ENCODE measurements around the gene SMIM14. TPM values are rescaled to one million over a fixed set of nuclear protein-coding genes. Genes with fewer than 3 reads are reported as not detected.
"Not testable (repeated sequence)": the region's sequence is repeated elsewhere in the genome, so short reads cannot be mapped to it uniquely, and the experiment has no call there.

The SMIM14 gene
- total RNA-seq = 12.1 TPM
- long read RNA-seq, full-length matches to known transcripts = 24 of 30 reads
- long read RNA-seq, partial matches to known transcripts = 1 of 30 reads
- long read RNA-seq, other reads (novel, unspliced or antisense) = 5 of 30 reads

DNA sequence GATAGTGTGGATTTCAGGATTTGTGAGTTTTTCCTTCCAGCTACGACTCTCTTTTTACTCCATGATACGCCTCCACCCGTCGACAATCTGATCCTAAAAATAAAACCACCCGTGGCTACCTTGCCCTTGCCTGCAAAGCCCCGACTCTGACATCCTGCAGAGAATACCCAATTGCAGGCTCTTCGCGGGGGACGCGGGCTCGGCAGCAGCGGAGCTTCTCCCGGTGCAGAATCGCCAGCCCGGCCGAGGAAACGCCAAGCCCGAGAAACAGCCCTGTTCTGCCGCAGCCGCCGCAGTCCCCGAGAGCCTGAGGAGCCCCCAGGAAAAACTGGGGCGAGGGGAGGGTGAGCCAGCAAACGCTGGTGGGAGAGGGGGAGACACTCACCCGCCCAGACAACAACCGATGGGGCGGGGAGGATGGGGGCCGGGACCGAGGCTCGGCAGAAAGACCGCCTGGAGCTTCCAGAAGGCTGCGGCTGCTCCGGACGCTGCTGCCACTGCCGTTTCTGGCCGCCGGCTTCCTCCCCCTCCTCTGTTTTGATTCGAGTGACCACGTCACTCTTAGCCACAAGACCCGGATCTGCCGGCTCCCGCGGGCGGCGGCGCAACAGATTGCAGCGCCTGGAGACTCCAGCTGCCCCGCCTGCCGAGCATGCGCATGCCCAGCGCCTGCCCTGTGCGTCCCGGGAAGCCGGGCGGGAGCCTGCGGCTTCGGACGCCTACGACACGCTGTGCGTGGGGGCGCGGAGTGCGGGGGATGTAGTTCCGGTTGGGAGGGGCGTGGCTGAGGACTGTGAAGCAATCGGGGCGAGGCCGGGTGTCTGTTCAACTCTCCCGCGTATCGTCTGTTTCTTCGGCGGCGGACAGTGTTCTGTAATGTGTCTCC lies at the start of gene SMIM14:
Gene SMIM14 (minus strand): TSS at position 512 of the 886 bp plus-strand sequence. CDS start 33,720 bp downstream, outside the sequence.
- DNase-seq (ENCODE audit: low spot score) = peak; percentile 99
- intact Hi-C loops (cut with DNase I) = loop anchor here (1.0 to 10.0 kb wide), 6 partner anchors 60 to 454 kb away; partner anchors contain the start of genes LIAS, N4BP2, PDS5A and RPL9

DNA sequence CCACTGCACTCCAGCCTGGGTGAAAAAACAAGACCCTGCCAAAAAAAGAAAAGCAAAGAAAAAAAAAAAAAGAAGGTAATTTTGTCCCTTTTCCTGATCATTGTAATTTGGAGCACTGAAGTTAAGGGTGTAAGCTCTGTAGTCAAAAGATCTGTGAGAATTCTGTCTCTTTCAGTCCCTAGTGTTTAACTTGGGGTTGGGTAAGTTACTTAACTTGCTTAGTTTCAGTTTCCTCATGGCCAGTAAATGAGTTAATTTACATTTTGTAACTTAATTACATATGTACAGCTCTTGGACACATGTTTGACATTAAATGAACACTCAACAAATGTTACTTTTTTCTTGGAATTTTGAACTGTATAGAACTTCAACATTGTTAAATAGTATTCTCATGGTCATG lies 48.3 kb upstream of the SMIM14 start:
- intact Hi-C loops (cut with DNase I) = no loop called here
- DNase-seq (ENCODE audit: low spot score) = no peak

DNA sequence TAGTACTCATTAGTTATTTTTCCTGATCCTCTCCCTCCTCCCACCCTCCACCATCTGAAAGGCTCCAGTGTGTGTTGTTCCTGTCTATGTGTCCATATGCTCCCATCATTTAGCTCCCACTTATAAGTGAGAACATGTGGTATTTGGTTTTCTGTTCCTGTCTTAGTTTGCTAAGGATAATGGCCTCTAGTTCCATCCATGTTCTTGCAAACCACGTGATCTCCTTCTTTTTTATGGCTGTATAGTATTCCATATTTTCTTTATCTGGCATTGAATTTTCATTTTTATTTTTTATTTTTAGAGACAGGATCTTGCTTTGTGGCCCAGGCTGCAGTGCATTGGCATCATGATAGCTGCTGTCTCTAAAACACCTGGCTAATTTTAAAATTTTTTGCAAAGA lies 47.3 kb upstream of the SMIM14 start:
- no peak for DNase-seq (ENCODE audit: low spot score)
- intact Hi-C loops (cut with DNase I) = no loop called here

DNA sequence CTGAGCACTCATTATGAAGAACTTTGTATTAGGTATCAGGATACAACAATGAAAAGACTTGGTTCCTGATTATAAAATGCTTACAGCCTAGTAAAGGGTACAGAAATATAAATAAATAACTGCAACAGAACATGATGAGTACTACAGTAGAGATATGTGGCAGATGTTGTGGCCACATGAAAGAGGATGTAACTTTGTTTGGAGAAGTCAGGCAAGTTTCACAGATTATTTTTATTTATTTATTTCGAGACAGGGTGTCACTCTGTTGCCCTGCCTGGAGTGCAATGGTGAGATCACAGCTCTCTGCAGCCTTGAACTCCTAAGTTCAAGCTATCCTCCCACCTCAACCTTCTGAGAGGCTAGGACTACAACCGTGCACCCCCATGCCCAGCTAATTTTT lies 43.5 kb upstream of the SMIM14 start:
- intact Hi-C loops (cut with DNase I) = no loop called here
- DNase-seq (ENCODE audit: low spot score) = no peak

DNA sequence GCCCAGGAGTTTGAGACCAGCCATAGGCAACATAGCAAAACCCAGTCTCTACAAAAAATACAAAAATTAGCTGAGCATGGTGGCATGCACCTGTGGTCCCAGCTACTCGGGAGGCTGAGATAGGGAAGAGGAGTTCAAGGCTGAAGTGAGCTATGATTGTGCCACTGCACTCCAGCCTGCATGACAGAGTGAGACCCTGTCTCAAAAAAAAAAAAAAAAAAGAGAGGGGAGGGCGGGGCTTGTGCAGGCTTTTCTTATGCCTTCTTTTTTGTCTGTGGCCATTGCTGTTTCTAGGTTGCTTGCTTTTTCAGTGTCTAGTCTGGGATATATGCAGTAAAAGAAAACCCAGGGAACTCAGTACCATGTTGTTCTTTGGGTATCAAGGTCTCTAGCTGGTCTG lies 42.3 kb upstream of the SMIM14 start:
- DNase-seq (ENCODE audit: low spot score); intact Hi-C loops (cut with DNase I): not testable (repeated sequence)

DNA sequence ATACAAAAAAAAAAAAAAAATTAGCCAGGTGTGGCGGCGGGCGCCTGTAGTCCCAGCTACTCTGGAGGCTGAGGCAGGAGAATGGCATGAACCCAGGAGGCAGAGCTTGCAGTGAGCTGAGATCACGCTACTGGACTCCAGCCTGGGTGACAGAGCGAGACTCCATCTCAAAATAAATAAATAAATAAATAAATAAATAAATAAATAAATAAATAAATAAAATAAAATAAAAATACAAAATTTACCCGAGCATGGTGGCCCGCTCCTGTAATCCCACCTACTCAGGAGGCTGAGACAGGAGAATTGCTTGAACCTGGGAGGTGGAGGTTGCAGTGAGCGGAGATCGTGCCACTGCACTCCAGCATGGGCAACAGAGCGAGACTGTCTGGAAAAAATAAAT lies 37.0 kb upstream of the SMIM14 start:
- intact Hi-C loops (cut with DNase I); DNase-seq (ENCODE audit: low spot score): not testable (repeated sequence)

DNA sequence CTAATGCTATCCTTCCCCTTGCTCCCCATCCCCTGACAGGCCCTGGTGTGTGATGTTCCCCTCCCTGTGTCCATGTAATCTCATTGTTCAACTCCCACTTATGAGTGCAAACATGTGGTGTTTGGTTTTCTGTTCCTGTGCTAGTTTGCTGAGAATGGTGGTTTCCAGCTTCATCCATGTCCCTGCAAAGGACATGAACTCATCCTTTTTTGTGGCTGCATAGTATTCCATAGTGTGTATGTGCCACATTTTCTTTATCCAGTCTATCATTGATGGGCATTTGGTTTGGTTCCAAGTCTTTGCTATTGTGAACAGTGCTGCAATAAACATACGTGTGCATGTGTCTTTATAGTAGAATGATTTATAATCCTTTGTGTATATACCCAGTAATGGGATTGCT lies 31.6 kb upstream of the SMIM14 start:
- DNase-seq (ENCODE audit: low spot score); intact Hi-C loops (cut with DNase I): not testable (repeated sequence)

DNA sequence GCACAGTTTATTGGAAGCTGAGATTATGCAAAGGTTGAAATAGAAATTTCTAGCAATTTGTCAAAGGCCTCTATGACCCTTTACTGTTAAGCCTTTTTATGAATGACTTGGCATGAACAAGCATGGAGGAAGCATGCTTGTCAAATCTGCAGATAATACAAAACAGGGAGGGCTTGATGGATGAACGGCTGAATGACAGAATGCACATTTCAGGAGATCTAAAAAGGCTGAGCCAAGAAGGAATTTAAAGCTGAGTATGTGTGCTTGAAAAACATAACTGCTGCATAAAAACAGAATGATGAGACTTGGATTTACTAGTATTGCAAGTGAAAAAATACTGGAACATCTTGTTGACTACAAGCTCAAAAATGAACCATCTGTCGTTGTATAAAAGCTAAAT lies 30.2 kb upstream of the SMIM14 start:
- DNase-seq (ENCODE audit: low spot score) = no peak
- intact Hi-C loops (cut with DNase I) = no loop called here

DNA sequence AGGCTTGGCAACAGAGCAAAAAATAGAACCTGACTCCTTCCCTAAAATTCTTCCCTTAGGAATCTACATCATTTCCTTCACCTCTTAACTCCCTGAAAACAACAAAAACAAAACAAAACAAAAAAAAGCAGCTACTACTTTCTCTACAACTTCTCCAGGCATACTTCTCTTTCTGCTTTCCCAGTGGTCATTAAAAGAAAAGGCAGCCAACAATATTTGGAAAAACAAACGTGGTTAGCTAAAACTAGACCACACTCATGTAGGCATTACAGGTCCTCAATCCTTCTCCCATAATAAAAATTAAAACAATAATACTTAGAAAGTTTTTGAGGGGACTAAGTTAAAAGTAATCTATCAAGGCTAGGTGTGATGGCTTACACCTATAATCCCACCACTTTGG lies 29.0 kb upstream of the SMIM14 start:
- intact Hi-C loops (cut with DNase I) = no loop called here
- DNase-seq (ENCODE audit: low spot score) = no peak

DNA sequence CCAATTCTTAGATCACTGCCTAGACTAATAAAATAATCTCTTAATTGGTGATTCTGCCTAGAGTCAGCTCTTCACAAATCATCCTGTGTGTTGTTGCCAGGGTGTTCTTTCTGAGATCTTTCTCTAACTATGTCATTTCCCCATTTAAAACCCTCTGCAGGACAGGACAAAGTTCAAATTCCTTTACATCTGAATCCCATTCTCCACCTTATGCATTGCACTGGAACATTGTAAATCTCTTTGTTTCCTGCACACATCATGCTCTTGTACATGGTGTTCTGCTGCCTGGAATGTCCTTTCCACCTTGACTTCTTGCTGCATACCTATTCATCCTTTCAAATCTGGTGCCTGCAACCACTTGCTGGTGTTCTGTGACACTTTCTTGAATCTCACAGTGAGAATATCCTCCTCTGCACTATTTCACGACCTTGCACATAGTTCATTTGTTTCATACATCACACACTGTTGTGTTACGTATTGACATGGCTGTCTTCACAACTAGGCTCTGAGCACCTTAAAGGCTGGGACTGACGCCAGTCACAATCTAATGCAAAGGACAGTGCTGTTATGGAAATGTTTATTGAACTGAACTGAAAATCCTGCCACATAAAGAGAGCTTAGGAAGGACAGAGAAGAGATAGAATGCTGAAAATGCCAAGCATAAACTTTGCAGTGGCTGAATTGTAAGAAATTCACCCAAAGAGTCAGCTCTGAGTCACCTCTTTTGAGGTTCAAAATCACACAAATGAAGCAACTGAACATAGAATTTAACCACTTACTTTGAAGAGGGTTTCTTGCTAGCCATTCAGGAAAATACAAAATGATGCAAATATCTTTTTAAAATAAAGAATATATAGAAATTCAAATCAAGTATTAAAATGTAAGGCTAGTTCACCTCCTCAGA lies 26.4 kb upstream of the SMIM14 start:
- DNase-seq (ENCODE audit: low spot score) = no peak
- intact Hi-C loops (cut with DNase I) = no loop called here

DNA sequence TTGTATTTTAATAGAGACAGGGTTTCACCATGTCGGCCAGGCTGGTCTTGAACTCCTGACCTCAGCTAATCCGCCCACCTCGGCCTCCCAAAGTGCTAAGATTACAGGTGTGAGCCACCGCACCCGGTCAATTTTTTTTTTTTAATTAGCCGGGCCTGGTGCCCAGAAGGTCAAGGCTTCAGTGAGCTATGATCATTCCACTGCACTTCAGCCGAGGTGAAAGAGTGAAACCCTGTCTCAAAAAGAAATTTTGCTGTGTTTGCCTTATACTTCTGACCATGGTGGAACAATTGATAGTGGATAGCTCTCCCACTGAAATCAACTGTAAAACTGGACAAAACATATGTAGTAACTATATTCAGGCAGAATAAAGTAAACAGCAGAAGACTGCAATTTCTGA lies 24.0 kb upstream of the SMIM14 start:
- intact Hi-C loops (cut with DNase I) = no loop called here
- DNase-seq (ENCODE audit: low spot score) = no peak

DNA sequence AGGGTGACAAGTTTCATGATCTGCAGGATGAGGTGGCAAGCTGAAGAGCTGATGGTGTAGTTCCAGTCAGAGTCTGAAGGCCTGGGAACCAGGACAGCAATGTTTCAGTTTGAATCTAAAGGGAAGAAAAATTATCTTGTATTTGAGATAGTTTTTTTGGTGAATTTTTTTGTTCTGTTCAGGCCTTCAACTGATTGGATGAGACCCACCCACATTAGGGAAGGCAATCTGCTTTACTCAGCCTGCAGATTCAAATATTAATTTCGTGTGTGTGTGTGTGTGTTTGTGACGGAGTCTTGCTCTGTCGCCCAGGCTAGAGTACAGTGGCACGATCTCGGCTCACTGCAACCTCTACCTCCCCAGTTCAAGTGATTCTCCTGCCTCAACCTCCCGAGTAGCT lies 22.1 kb upstream of the SMIM14 start:
- DNase-seq (ENCODE audit: low spot score) = no peak
- intact Hi-C loops (cut with DNase I) = no loop called here

DNA sequence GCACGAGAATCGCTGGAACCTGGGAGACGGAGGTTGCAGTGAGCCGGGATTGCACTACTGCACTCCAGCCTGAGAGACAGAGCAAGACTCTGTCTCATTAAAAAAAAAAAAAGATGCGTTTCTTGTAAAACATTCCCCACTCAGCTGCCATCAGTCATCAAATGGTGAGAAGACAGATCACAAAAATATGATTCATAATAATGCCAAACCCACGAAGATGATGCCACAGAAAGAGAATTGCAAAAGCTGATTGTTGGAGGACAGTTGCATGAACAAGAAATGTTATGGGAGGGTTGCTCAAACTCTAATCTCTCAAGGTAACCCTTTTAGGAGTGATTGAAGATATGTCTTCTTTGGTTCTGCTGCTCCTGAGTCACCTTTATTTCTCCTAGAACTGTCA lies 21.4 kb upstream of the SMIM14 start:
- intact Hi-C loops (cut with DNase I) = no loop called here
- no peak for DNase-seq (ENCODE audit: low spot score)

DNA sequence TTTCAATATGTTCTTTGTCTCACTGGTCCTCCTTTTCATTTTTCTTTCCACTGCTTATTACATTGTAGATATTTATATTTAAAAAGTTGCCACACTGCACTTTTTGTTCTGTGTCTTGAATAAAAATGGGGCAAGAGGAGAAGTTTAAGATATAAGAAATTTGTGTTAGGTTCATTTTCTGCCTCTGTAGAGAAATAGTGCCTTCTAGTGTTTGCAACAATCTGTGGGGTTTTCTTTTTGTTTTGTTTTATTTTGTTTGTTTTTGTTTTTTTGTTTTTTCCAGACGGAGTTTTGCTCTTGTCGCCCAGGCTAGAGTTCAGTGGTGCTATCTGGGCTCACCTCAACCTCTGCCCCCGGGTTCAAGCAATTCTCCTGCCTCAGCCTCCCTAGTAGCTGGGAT lies 20.1 kb upstream of the SMIM14 start:
- no peak for DNase-seq (ENCODE audit: low spot score)
- intact Hi-C loops (cut with DNase I) = no loop called here

DNA sequence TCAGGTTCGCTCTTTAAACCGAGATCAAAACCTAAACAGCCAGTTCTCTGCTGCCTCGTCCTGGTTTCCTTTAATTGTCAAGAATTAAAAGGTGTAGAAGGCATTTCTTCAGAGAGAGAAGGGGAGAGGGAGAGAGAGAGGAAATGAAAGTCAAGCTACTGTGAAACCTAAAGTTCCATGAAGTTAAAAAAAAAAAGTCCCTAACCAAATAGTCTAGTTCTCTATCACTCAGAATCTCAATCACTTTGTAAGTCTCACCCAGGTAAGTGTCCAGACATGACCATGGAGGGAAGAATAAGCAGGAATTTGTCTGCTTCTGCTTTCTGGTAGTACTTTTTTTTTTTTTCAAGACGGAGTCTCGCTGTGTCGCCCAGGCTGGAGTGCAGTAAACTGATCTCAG lies 18.8 kb upstream of the SMIM14 start:
- intact Hi-C loops (cut with DNase I) = no loop called here
- no peak for DNase-seq (ENCODE audit: low spot score)

DNA sequence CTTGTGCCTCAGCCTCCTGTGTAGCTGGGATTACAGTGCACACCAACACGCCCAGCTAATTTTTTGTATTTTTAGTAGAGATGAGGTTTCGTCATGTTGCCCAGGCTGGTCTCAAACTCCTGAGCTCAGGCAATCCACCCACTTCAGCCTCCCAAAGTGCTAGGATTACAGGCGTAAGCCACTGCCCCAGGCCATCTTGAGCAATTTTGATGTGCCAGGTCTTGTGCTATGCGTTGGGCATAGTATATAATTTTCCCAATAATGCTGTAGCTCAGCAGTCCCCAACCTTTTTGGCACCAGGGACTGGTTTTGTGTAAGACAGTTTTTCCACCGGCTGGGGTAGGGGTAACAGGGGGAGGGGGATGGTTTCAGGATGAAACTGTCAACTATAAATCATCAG lies 18.0 kb upstream of the SMIM14 start:
- intact Hi-C loops (cut with DNase I); DNase-seq (ENCODE audit: low spot score): not testable (repeated sequence)

DNA sequence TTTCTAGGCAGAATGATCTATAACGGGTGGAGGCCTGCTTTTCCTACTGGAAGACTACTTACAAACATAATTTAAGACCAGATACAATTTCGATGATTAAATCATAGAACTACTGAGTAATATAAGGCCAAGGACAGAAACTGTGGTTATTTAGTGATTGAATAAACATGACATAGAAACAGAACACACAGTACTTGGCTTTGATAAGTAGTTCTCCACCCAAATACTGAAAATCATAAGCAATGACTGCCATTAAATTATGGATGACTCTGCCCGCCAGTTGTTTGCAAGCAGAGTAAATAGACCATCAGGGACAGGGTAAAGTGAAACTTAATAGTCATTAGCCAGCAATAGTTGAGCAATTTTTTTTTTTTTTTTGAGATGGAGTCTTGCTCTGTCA lies 17.2 kb upstream of the SMIM14 start:
- DNase-seq (ENCODE audit: low spot score) = no peak
- intact Hi-C loops (cut with DNase I) = no loop called here

DNA sequence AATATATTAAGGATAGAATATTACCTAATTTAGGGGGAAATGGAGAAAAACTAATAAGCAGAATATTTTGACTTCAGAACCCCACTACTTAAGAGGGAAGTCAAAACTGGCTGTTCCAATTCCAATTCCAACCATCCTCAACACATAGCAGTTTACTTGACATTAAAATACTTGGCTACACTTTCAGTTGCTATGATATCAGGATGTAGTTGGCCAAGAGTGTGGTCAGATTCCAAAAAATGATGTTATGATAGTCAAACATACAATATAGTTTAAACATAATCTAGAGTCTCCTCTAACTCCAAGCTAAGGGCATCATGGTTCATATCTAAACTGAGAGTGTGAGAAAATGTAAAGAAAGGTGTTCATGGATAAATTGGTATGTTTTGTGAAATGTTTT lies 16.5 kb upstream of the SMIM14 start:
- DNase-seq (ENCODE audit: low spot score) = no peak
- intact Hi-C loops (cut with DNase I) = no loop called here

DNA sequence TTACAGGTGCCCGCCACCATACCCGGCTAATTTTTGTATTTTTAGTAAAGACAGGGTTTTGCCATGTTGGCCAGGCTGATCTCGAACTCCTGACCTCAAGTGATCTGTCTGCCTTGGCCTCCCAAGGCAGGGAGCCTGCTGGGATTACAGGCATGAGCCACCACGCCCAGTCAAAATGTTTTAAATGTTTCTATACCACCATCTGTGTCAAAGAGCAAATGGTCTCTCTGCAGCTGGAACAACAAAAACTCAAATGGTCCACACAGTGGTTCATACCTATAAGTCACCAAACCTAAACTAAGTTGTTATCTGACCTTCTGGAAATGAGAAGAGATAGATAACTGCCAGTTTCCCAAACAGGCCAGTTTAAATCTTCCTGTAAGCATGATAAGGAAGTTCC lies 12.9 kb upstream of the SMIM14 start:
- intact Hi-C loops (cut with DNase I) = not testable (repeated sequence)

DNA sequence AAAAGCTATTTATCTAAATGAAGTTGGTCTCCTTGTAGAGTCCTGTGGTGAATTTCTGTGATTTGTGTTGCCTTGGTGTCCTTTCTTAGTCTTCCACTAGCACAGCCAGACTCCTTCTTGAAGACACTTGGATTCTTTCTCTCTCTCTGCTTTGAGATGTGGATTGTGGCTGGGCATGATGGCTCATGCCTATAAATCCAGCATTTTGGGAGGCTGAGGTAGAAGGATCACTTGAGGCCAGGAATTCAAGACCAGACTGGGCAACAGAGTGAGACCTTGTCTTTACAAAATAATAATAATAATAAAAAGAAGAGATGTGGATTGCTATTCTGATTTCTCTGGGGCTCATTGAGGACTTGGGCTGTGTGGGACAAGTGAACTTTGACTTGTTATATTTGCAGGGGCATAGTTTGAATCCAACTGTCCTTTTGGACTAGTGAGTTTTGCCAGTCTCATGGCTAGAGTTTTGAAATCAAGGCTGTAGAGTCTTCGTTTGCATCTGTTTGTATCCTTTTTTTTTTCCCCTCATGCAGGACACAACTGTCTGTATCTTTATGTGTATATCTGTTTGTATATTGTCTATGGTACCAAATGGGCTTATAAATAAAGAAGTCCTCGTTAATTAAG lies 11.1 kb upstream of the SMIM14 start:
- intact Hi-C loops (cut with DNase I) = no loop called here
- no peak for DNase-seq (ENCODE audit: low spot score)

More for the DNA sequence above, 12.9 kb upstream of the SMIM14 start:
- not testable (repeated sequence) for DNase-seq (ENCODE audit: low spot score)

All from cardiac septum (tissue), 1 donor.